Thoracic aorta (tissue), 2 donors: ENCODE results near the gene SLX9. TPM values are rescaled to one million over a fixed set of nuclear protein-coding genes. Genes with fewer than 3 reads are reported as not detected.

Source experiments
- ATAC-seq: fragments of 150-250 bp; one replicate; pipeline ENCODE4 v1.8.0; 2017; ENCODE audit warnings: low read depth; ENCODE audit not compliant: insufficient number of reproducible peaks, low FRiP score
- DNase-seq: peaks from one replicate; pipeline ENCODE4 v3.0.0-alpha.2; 2020; ENCODE audit warnings: low spot score
- H3K27ac ChIP-seq, 2 donors: fragments of 200-600 bp; sonication (generic); 1 replicate in 1 of 2; 2 replicates in 1 of 2; pipeline ENCODE4 v1.5.1; 2016; ENCODE audit warnings: mild to moderate bottlenecking in 2 of 2, moderate library complexity in 2 of 2
- H3K27me3 ChIP-seq: fragments of 200-600 bp; sonication (generic); replicated peaks from 2 replicates; pipeline ENCODE4 v1.6.0; 2016; ENCODE audit warnings: mild to moderate bottlenecking; ENCODE audit not compliant: insufficient read depth
- H3K36me3 ChIP-seq: fragments of 200-600 bp; sonication (generic); one replicate; pipeline ENCODE4 v1.5.1; 2016
- H3K4me1 ChIP-seq, 2 donors: fragments of 200-600 bp; sonication (generic); 1 replicate in 1 of 2; 2 replicates in 1 of 2; pipeline versions ENCODE4 v1.5.1 to v1.6.0; 2016; ENCODE audit warnings: low read depth in 2 of 2, mild to moderate bottlenecking in 1 of 2; ENCODE audit not compliant: control insufficient read depth in 1 of 2
- H3K4me3 ChIP-seq: fragments of 200-600 bp; sonication (generic); 2 replicates; pipeline ENCODE4 v1.5.1; 2016; ENCODE audit warnings: mild to moderate bottlenecking
- H3K9me3 ChIP-seq: fragments of 200-600 bp; sonication (generic); 2 replicates; pipeline ENCODE4 v1.5.1; 2016
- CTCF ChIP-seq: fragments of 200-600 bp; sonication (generic); IDR thresholded peaks from one replicate; pipeline ENCODE4 v1.5.1; 2019; ENCODE audit warnings: antibody characterized with exemption
- total RNA-seq, 2 donors: library from RNA; depleted of rRNA; stranded (reverse); fragments of >200 nt; gene quantifications; one replicate each; pipeline versions ENCODE4 v1.1.0 to v1.2.3, GENCODE V29; 2016

The SLX9 gene
- total RNA-seq, 2 donors from 2014 or later = 5.9 to 10.6 TPM

- H3K4me3 ChIP-seq = peak overlapping the region; percentile 63
- peaks cover 0 to 3% of the 10 kb centered on the region in 2 donors for H3K4me1 ChIP-seq
- no peaks in the 10 kb centered on the region for H3K9me3 ChIP-seq
- no peak overlapping the region for H3K27ac ChIP-seq
- no peaks in the 10 kb centered on the region for H3K27me3 ChIP-seq
- no peaks in the 10 kb centered on the region for H3K36me3 ChIP-seq
- ATAC-seq = no peak
- no peak for DNase-seq
- no peak for TF ChIP-seq CTCF
These were observed 21.2 kb upstream of the SLX9 start for GRCh38 chr21:44918581-44919033.

- DNase-seq (no peak), ATAC-seq (no peak)
- Histone ChIP-seq H3K27me3 (no peaks in the 10 kb centered on the region), H3K4me3 (peak overlapping the region; percentile 63), H3K4me1 (peaks cover 0 to under 1% of the 10 kb centered on the region in 2 donors), H3K36me3 (no peaks in the 10 kb centered on the region), H3K9me3 (no peaks in the 10 kb centered on the region), H3K27ac (no peak overlapping the region)
- TF ChIP-seq CTCF = no peak
These were observed 20.5 kb upstream of the SLX9 start for GRCh38 chr21:44919111-44919912.

- no peak for DNase-seq
- TF ChIP-seq CTCF = no peak
- Histone ChIP-seq H3K27me3 (no peaks in the 10 kb centered on the region), H3K9me3 (no peaks in the 10 kb centered on the region), H3K4me3 (peak overlapping the region; percentile 63), H3K36me3 (no peaks in the 10 kb centered on the region), H3K27ac (no peak overlapping the region), H3K4me1 (peaks cover 0 to 8% of the 10 kb centered on the region in 2 donors)
- peak; percentile 45 for ATAC-seq
These were observed 19.7 kb upstream of the SLX9 start for GRCh38 chr21:44919913-44920693.

GRCh38 chr21:44920694-44921604, 18.9 kb upstream of the SLX9 start, which contains the start of gene ITGB2:
Gene ITGB2, minus strand, starts transcription at chr21:44920899. Its CDS starts 10,117 bp downstream, at chr21:44910782.
- DNase-seq = no peak
- Histone ChIP-seq H3K9me3 (no peaks in the 10 kb centered on the region), H3K36me3 (no peaks in the 10 kb centered on the region), H3K27ac (no peak within 1 kb of the TSS), H3K4me3 (peak within 1 kb of the TSS; percentile 63), H3K27me3 (no peaks in the 10 kb centered on the region), H3K4me1 (peaks cover 6 to 14% of the 10 kb centered on the region in 2 donors)
- no peak for ATAC-seq
- TF ChIP-seq CTCF = no peak
